Neutrophil (primary cell): Measurements from ENCODE around the gene DHRS7B.

Source experiments
- H3K27ac ChIP-seq: fragments of 200-600 bp; sonication (generic); 2 replicates; pipeline ENCODE4 v1.5.1; 2016; ENCODE audit warnings: mild to moderate bottlenecking, moderate library complexity
- H3K27me3 ChIP-seq: fragments of 200-600 bp; sonication (generic); 2 replicates; pipeline ENCODE4 v1.6.0; 2016; ENCODE audit warnings: mild to moderate bottlenecking
- H3K36me3 ChIP-seq: fragments of 200-600 bp; sonication (generic); 2 replicates; pipeline ENCODE4 v1.5.1; 2017
- H3K4me1 ChIP-seq, 2 experiments: fragments of 200-600 bp in 1 of 2; sonication (generic) in 1 of 2; 1 replicate in 1 of 2; 2 replicates in 1 of 2; pipeline versions ENCODE4 v1.5.1 to v1.6.1; 2013 to 2016; ENCODE audit warnings: low read depth in 1 of 2, low read length in 1 of 2, mild to moderate bottlenecking in 1 of 2, moderate library complexity in 1 of 2; ENCODE audit not compliant: control insufficient read depth in 1 of 2, insufficient read depth in 1 of 2
- H3K4me3 ChIP-seq, 2 experiments: fragments of 200-600 bp in 1 of 2; sonication (generic) in 1 of 2; 1 replicate in 1 of 2; 2 replicates in 1 of 2; pipeline ENCODE4 v1.5.1; 2013 to 2016; ENCODE audit warnings: low read depth in 1 of 2, low read length in 1 of 2, mild to moderate bottlenecking in 1 of 2, moderate library complexity in 1 of 2
- H3K9me3 ChIP-seq: fragments of 200-600 bp; sonication (generic); 2 replicates; pipeline ENCODE4 v1.5.1; 2016
- CTCF ChIP-seq: fragments of 200-600 bp; sonication (generic); IDR thresholded peaks from 2 replicates; pipeline ENCODE4 v1.5.1; 2016; ENCODE audit warnings: antibody characterized with exemption

DHRS7B gene

GRCh38 chr17:21129023-21129681, 2.4 kb downstream of the DHRS7B start:
- no peaks in the 10 kb centered on the region for H3K9me3 ChIP-seq
- peak overlapping the region in 1 of 2 experiments; percentile 3 for H3K4me3 ChIP-seq
- TF ChIP-seq CTCF: peak; percentile 32
- H3K27ac ChIP-seq: peak overlapping the region; percentile 51
- no peaks in the 10 kb centered on the region for H3K27me3 ChIP-seq
- H3K36me3 ChIP-seq: no peaks in the 10 kb centered on the region
- H3K4me1 ChIP-seq: peaks cover 87 to 89% of the 10 kb centered on the region in 2 experiments

DNA sequence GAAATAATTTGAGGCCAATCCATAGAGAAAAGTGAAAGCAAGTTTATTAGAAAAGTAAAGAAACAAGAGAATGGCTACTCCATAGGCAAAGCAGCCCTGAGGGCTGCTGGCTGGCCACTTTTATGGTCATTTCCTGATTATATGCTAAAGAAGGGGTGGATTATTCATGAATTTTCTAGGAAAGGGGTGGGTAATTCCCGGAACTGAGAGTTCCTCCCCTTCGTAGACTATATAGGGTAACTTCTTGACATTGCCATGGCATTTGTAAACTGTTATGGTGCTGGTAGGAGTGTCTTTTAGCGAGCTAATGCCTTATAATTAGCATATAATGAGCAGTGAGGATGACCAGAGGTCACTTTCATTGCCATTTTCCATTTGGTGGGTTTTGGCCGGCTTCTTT, 4.4 kb downstream of the DHRS7B start:
- TF ChIP-seq CTCF: no peak
- Histone ChIP-seq H3K27me3 (no peaks in the 10 kb centered on the region), H3K36me3 (no peaks in the 10 kb centered on the region), H3K4me3 (no peak overlapping the region), H3K9me3 (no peaks in the 10 kb centered on the region), H3K27ac (peak overlapping the region; percentile 84), H3K4me1 (peaks cover 67 to 69% of the 10 kb centered on the region in 2 experiments)

DNA sequence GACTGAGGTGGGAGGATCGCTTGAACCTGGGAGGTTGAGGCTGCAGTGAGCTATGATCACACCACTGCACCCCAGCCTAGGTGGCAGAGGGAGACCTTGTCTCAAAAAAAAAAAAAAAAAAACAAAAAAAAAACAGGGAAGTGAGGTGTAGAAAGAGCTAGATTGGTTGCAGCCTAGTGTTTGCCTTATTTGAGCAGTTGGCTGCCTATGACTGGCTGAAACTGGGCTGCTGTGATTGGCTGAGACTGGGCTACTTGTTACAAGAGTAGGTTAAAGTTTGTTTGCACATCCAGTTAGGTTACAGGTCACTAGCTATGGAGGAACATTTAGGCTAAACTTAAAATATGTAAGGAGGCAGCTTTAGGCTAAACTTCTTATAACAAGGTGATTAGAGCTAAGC, 5.7 kb downstream of the DHRS7B start:
- no peak for TF ChIP-seq CTCF
- Histone ChIP-seq H3K36me3 (no peaks in the 10 kb centered on the region), H3K27me3 (no peaks in the 10 kb centered on the region), H3K27ac (peak overlapping the region; percentile 84), H3K4me1 (peaks cover 59 to 62% of the 10 kb centered on the region in 2 experiments), H3K4me3 (peak overlapping the region; percentile 7 to 31), H3K9me3 (no peaks in the 10 kb centered on the region)

GRCh38 chr17:21134559-21134958, 7.8 kb downstream of the DHRS7B start:
- Histone ChIP-seq H3K27ac (no peak overlapping the region), H3K9me3 (no peaks in the 10 kb centered on the region), H3K36me3 (no peaks in the 10 kb centered on the region), H3K4me3 (no peak overlapping the region), H3K27me3 (no peaks in the 10 kb centered on the region), H3K4me1 (peaks cover 43 to 50% of the 10 kb centered on the region in 2 experiments)
- TF ChIP-seq CTCF: no peak

- peaks cover 63 to 69% of the 10 kb centered on the region in 2 experiments for H3K4me1 ChIP-seq
- TF ChIP-seq CTCF: no peak
- H3K27me3 ChIP-seq: no peaks in the 10 kb centered on the region
- no peaks in the 10 kb centered on the region for H3K36me3 ChIP-seq
- peak overlapping the region; percentile 63 for H3K27ac ChIP-seq
- H3K9me3 ChIP-seq: no peaks in the 10 kb centered on the region
- H3K4me3 ChIP-seq: no peak overlapping the region
Measured at GRCh38 chr17:21140911-21141310, 14.1 kb downstream of the DHRS7B start.
